D721Med (cell line): ENCODE data around the gene PRICKLE2.

Source experiments
- DNase-seq: peaks from one replicate; pipeline ENCODE4 v3.0.0; 2011; ENCODE audit warnings: low spot score; ENCODE audit not compliant: insufficient read length
- FAIRE-seq: peaks from 2 replicates; lab custom pipeline; 2011; peaks lifted over from hg19 to GRCh38; lab: Jason Lieb, UNC
- TF ChIP-seq, protein P1 (sequence below): IDR thresholded peaks from 2 replicates; pipeline ENCODE4 v1.5.1; 2012; ENCODE audit warnings: mild to moderate bottlenecking, control low read depth; ENCODE audit not compliant: insufficient read depth; ENCODE audit errors: missing control alignments

The PRICKLE2 gene

DNA sequence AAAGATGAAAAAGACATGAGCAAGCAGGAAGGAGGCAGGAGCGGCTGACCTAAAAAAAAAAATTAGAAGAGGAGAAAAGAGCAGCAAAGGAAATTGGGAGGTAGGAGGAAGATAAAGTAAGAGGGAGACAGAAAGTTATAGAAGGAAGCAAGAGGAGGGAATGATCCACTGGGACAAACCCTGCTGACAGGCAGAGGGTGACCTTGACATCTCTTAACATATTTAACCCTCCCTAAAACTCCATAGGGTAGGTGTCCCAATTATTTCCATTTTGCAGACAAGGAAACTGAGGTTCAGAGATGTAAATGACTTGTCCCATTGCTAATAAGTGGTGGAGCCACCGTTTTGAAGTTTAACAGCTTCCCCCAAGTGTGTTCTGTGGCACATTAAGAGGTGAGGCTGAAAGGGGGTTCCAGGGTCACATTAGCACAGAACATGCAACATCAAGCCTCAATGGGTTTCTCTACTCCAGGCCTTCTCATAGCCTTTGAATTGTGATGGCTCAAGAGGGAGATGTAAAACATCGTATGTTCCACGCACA lies 37.4 kb upstream of the PRICKLE2 start:
- TF ChIP-seq, protein P1, sequence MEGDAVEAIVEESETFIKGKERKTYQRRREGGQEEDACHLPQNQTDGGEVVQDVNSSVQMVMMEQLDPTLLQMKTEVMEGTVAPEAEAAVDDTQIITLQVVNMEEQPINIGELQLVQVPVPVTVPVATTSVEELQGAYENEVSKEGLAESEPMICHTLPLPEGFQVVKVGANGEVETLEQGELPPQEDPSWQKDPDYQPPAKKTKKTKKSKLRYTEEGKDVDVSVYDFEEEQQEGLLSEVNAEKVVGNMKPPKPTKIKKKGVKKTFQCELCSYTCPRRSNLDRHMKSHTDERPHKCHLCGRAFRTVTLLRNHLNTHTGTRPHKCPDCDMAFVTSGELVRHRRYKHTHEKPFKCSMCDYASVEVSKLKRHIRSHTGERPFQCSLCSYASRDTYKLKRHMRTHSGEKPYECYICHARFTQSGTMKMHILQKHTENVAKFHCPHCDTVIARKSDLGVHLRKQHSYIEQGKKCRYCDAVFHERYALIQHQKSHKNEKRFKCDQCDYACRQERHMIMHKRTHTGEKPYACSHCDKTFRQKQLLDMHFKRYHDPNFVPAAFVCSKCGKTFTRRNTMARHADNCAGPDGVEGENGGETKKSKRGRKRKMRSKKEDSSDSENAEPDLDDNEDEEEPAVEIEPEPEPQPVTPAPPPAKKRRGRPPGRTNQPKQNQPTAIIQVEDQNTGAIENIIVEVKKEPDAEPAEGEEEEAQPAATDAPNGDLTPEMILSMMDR = no peak
- no peak for FAIRE-seq

DNA sequence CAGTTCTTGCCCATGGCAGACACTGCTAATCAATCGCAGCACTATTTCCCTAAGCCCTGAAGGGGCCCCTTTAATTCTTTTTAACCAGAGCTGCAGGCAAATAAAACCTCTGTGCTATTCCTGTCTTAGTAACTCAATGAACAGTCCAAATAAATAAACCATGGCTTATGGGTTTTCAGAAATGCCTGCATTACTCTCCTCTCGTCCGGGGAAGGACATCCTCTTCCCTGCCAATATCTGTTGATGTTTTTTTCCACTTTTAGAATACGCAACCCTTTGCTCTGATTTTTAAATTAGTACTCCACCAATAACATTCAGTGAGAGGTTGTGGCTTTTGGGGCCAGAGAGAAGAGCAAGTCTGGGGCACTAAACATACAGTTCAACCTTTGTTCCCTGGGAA lies 35.2 kb upstream of the PRICKLE2 start:
- FAIRE-seq (no peak), DNase-seq (no peak)
- TF ChIP-seq, protein P1 = no peak

More for the DNA sequence above, 37.4 kb upstream of the PRICKLE2 start:
- DNase-seq = no peak

DNA sequence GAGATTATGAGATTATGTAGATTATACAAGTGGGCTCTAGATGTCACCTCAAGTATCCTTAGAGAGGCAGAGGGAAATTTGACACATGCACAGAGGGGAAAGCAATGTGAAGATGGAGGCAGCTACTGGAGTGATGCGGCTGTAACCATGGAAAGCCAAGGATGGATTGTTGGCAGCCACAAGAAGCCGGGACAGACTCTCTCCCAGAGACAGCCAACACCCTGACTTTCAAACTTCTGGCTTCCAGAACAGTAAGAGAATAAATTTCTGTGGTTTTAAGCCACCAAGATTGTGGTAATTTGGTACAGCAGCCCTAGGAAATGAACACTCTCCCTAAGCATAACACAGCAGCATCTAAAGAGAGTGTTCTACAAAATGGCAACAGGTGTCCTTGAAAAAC lies 34.4 kb upstream of the PRICKLE2 start:
- no peak for FAIRE-seq

DNA sequence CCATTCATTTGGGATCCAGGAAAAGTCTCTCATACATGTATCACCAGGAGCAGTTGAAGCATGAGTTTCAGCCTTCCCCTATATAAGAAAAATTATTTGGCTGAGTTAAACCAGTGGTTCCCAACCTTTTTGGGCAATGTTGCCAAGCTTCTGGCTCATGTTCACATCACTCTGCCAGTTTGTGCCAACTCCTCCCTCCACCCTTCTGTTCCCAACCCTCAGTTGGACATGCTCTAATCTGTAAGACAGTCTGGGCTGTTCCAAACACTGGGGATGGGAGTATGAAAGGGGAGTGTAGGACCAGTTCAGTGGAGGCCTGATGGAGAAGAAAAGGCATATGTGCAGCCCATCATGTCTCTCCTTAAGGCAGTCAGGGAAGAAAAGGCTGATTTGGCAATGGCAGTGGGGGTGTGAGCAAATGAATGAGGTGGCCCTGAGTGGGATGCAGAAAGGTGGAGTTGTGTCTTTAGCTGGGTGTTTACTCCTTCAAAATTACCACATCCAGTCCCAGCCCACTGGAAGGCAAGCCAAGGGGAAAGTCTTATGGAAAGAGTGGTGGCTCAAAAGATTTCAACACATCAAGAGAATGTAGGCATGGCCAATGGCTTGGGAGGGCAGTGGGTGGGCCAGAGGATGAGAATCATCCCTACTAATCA lies 32.0 kb upstream of the PRICKLE2 start:
- FAIRE-seq (no peak), DNase-seq (no peak)
- TF ChIP-seq, protein P1 = no peak

More for the DNA sequence above, 34.4 kb upstream of the PRICKLE2 start:
- TF ChIP-seq, protein P1 = no peak
- no peak for DNase-seq

DNA sequence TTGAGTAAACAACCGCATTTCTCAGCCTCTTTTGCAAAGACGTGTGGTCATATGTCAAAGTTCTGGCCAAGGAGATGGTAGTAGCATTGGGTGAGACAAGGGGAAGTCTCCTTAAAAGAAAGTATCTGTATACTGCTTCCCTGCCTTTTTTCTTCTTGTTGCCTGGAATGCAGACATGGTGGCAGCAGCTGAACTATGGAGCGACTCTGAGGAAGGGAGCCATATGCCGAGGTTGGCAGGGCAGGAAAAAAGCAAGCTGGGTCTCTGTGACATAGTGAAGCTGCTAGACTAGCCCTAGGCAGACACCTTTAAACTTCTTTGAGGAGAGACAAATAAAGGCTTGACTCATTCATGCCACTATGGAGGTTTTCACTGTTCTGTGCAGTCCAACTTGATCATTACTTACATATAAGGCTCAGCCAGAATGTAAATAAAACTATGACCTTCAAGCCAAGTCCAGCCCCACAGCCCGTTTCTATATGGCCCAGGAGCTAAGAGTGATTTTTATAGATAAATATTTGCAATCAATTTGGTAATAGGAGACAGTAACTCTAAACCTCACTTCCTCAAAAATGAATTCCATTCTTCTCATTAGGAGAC lies 30.6 kb upstream of the PRICKLE2 start:
- FAIRE-seq (no peak), DNase-seq (no peak)
- TF ChIP-seq, protein P1 = no peak

DNA sequence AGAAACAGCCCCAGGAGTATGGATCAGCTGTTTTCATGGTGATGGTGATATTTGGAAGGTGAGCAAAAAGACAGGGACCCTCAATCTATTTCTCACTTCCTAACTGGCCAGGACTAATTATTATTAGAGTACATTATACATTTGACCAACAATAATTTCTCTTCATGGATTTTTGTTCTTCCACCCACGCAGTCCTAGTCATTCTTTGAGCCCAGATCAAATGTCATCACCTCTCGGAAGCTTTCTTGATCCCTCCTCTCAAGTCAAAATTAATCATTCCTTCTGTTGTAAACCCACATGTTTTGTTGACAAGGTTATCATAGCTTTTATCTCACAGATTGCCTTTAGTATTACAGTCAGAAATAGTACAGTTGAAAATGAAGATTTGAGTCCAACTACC lies 29.2 kb upstream of the PRICKLE2 start:
- no peak for DNase-seq
- no peak for FAIRE-seq
- TF ChIP-seq, protein P1 = no peak

DNA sequence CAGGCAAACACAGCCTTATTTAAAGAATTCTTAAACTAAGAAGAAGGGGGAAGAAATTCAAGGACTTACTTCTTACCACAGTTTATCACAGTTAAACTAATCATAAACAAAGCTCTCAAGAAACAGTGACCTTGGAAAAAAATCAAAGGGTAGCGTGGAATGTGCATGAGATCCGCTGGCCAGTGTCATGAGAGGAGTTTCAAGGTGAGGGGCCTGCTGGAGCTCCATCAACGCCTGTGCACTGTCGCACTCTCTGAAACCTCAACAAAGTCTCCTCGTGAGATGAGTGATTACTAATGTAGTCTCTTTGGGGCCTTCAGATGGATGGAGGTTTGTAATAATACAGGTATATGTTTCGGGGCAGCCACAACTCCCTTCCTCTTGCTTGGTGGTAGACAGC lies 28.4 kb upstream of the PRICKLE2 start:
- FAIRE-seq (no peak), DNase-seq (no peak)
- TF ChIP-seq, protein P1 = no peak
